Calu3 (cell line): Measurements from ENCODE around the gene SLC16A6. TPM values are rescaled to one million over a fixed set of nuclear protein-coding genes. Genes with fewer than 3 reads are reported as not detected.

Experiments
- BruUV-seq: library from RNA; stranded (reverse); fragments of 400-500 nt; replicated peaks from 2 replicates; lab custom pipeline; 2021; lab: Mats Ljungman, UMichigan
- CTCF ChIA-PET: fragments of 300-600 bp; sonication (Branson Sonifier 250); formaldehyde crosslinking; loops from one replicate; lab custom pipeline; 2022; ENCODE audit warnings: antibody characterized with exemption; lab: Charles Lee
- DNase-seq: peaks from one replicate; pipeline ENCODE4 v3.0.0; 2022
- H3K27ac Mint-ChIP-seq: one replicate; pipeline ENCODE4 v1.8.0; 2022; ENCODE audit warnings: mixed read lengths; ENCODE audit not compliant: unreplicated experiment
- H3K27me3 Mint-ChIP-seq: one replicate; pipeline ENCODE4 v1.8.0; 2022; ENCODE audit warnings: mixed read lengths; ENCODE audit not compliant: unreplicated experiment
- H3K36me3 Mint-ChIP-seq: one replicate; pipeline ENCODE4 v1.8.0; 2022; ENCODE audit warnings: mild to moderate bottlenecking, moderate library complexity, mixed read lengths; ENCODE audit not compliant: insufficient read depth, unreplicated experiment
- H3K4me1 Mint-ChIP-seq: one replicate; pipeline ENCODE4 v1.8.0; 2022; ENCODE audit warnings: mild to moderate bottlenecking, low read depth, mixed read lengths; ENCODE audit not compliant: unreplicated experiment
- H3K4me3 Mint-ChIP-seq: one replicate; pipeline ENCODE4 v1.8.0; 2022; ENCODE audit warnings: mild to moderate bottlenecking, low read depth, moderate library complexity, mixed read lengths; ENCODE audit not compliant: unreplicated experiment
- H3K9me3 Mint-ChIP-seq: one replicate; pipeline ENCODE4 v1.8.0; 2022; ENCODE audit warnings: low read depth, mixed read lengths; ENCODE audit not compliant: unreplicated experiment
- intact Hi-C: fragments of 100-400 bp; cut with micrococcal nuclease; formaldehyde crosslinking; loops from one replicate; pipeline ENCODE4 v1.10.0; 2022; ENCODE audit not compliant: unreplicated experiment
- total RNA-seq: library from RNA; stranded (reverse); gene quantifications from 2 replicates; pipeline ENCODE4 v1.2.3, GENCODE V29; 2022
- TF ChIP-seq, protein P1 (sequence below): fragments of 200-600 bp; IDR thresholded peaks from one replicate; pipeline ENCODE4 v1.8.0; 2022; ENCODE audit warnings: antibody characterized with exemption; ENCODE audit not compliant: unreplicated experiment

SLC16A6 gene
- total RNA-seq, 1 experiment from 2014 or later: 0.19 TPM

DNA sequence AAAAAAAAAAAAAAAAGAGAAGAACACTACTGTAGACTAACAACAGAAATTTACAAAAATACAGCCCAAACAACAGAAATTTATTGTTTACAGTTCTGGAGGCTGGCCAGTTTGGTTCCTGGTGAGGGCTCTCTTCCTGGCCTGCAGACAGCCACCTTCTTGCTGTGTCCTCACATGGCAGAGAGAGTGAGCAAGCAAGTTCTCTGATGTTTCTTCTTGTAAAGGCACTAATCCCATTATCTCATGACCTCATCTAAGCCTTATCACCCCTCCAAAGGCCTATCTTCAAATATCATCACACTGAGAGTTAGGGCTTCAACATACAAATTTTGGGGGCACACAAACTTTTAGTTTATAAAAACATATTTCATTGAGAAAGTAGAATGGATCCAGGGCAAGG, 7.7 kb upstream of the SLC16A6 start:
- TF ChIP-seq, protein P1, sequence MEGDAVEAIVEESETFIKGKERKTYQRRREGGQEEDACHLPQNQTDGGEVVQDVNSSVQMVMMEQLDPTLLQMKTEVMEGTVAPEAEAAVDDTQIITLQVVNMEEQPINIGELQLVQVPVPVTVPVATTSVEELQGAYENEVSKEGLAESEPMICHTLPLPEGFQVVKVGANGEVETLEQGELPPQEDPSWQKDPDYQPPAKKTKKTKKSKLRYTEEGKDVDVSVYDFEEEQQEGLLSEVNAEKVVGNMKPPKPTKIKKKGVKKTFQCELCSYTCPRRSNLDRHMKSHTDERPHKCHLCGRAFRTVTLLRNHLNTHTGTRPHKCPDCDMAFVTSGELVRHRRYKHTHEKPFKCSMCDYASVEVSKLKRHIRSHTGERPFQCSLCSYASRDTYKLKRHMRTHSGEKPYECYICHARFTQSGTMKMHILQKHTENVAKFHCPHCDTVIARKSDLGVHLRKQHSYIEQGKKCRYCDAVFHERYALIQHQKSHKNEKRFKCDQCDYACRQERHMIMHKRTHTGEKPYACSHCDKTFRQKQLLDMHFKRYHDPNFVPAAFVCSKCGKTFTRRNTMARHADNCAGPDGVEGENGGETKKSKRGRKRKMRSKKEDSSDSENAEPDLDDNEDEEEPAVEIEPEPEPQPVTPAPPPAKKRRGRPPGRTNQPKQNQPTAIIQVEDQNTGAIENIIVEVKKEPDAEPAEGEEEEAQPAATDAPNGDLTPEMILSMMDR: no peak
- intact Hi-C loops: no loop called here
- Mint-ChIP-seq H3K27me3 (peaks cover 26% of the 10 kb centered on the region), H3K36me3 (no peaks in the 10 kb centered on the region), H3K27ac (no peak overlapping the region), H3K4me1 (no peaks in the 10 kb centered on the region), H3K4me3 (no peak overlapping the region), H3K9me3 (no peaks in the 10 kb centered on the region)
- BruUV-seq: no TSS peak
- DNase-seq: no peak
- CTCF ChIA-PET: no interaction called here

DNA sequence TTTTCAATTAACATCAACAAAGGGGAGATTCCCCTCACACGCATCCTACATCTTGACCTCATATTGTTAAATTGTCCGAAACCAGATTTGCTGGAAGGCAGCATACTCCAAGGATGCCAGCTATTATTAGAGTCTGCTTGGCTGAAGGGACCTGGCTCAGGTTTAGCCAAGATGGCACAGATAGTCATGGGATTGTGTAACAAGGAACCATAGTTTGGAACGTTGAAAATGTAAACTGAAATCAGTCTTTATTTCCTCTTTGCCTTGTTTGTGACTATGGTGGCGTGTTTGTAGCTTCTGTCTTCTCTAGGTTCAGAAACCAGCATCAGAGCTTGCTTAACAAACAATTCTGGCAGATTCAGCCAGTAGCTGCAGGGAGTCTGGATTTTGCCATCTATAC, 6.3 kb upstream of the SLC16A6 start:
- intact Hi-C loops: no loop called here
- no peaks in the 10 kb centered on the region for H3K9me3 Mint-ChIP-seq
- CTCF ChIA-PET: no interaction called here

DNA sequence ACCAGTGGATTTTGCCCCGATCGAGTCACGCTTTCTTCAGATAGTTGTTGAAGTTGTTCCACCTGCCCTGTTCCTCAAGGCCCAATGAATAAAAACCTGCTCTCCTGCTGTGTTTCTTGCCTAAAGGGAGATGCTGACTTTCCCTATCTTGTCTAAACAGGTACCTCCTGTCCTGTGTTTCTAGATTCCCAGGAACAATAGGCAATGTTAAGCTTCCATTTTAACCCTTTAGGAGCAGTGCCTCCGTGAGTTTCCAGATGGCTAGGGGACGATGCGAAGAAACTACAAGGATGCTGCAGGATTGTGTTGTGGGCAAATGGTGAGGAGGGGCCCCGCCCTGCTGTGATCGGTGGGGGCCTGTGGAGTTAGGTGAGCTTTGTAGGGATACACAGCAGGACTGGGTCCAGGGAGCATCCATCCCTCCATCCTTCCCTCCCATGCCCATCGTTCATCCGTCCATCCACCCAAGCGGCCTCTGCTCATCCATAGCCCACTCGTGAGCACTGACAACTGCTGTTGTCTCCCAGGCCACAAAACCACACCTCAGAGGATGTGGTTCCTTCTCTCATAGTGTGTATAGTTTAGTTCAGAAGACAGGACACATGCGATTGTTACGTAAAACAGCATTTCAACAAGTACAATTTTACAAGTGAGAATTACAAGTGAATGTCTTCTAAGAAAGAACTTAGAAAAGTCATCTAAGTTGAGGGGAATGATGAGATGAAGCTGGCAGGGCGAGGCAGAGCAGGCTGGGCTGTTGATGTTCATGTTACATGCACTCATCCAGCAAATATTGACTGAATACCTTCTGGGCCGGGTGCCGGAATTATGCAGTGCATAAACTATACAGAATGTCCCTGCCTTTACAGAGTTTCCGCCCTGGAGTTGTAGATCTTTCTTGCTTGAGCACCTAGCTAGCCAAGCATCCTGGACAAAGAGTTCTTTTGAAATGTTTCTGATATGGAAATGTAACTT, 5.6 kb upstream of the SLC16A6 start:
- Mint-ChIP-seq H3K4me1 (no peaks in the 10 kb centered on the region), H3K4me3 (no peak overlapping the region), H3K27me3 (peaks cover 31% of the 10 kb centered on the region), H3K36me3 (peaks cover 9% of the 10 kb centered on the region), H3K9me3 (no peaks in the 10 kb centered on the region), H3K27ac (no peak overlapping the region)
- CTCF ChIA-PET: no interaction called here
- BruUV-seq: no TSS peak
- no peak for DNase-seq
- intact Hi-C loops: no loop called here
- TF ChIP-seq, protein P1: no peak

More for the DNA sequence above, 6.3 kb upstream of the SLC16A6 start:
- Mint-ChIP-seq H3K4me1 (no peaks in the 10 kb centered on the region), H3K4me3 (no peak overlapping the region), H3K27me3 (peaks cover 35% of the 10 kb centered on the region), H3K27ac (no peak overlapping the region), H3K36me3 (peaks cover 2% of the 10 kb centered on the region)
- TF ChIP-seq, protein P1: no peak
- no peak for DNase-seq
- BruUV-seq: no TSS peak

DNA sequence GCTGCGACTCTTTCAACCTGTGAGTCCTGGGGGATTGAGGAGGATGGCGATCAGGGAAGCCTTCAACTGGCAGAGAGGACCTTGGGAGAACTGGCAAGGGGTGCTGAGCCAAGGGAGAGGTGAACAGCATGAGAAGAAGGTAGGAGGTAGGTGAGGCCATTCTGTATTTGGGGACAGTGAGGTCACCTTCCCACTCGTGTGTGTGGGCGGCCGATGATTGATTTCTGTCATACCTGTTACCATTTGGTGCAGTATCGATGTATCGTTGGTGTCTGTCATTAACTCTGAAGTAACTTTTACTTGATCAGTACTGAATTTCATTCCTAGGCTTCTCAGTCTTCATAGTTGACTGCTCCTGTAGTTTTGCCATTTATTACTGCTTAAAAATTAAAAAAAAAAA, 4.2 kb upstream of the SLC16A6 start:
- peaks cover 40% of the 10 kb centered on the region for H3K27me3 Mint-ChIP-seq
- H3K4me3 Mint-ChIP-seq: no peak overlapping the region
- intact Hi-C loops: no loop called here
- DNase-seq: no peak
- CTCF ChIA-PET: no interaction called here
- H3K9me3 Mint-ChIP-seq: no peaks in the 10 kb centered on the region
- TF ChIP-seq, protein P1: no peak
- H3K27ac Mint-ChIP-seq: no peak overlapping the region
- H3K36me3 Mint-ChIP-seq: peaks cover 19% of the 10 kb centered on the region
- no TSS peak for BruUV-seq
- peaks cover 8% of the 10 kb centered on the region for H3K4me1 Mint-ChIP-seq
